DND-41 (cell line): ENCODE measurements around the gene LYPD1.

Source experiments
- ATAC-seq: fragments of 200-7000 bp; cut with Tn5 transposase; 3 replicates; pipeline ENCODE4 v1.9.1; 2021; ENCODE audit warnings: low read depth; ENCODE audit not compliant: insufficient read depth
- DNase-seq: peaks from one replicate; pipeline ENCODE4 v3.0.0-alpha.2; 2020
- H2AFZ ChIP-seq: 2 replicates; pipeline ENCODE4 v1.6.0; 2012; ENCODE audit warnings: low read depth, low read length
- H3K27ac ChIP-seq: 2 replicates; pipeline ENCODE4 v1.5.1; 2012; ENCODE audit warnings: low read length, inconsistent platforms
- H3K27me3 ChIP-seq: fragments of 200-600 bp; sonication (generic); 2 replicates; pipeline ENCODE4 v1.6.0; 2012; ENCODE audit warnings: low read length, mild to moderate bottlenecking, inconsistent platforms; ENCODE audit not compliant: insufficient read depth, poor library complexity
- H3K36me3 ChIP-seq: 2 replicates; pipeline ENCODE4 v1.5.1; 2012; ENCODE audit warnings: low read length, inconsistent platforms; ENCODE audit not compliant: insufficient read depth
- H3K4me1 ChIP-seq: 2 replicates; pipeline ENCODE4 v1.5.1; 2012; ENCODE audit warnings: mild to moderate bottlenecking, low read length; ENCODE audit not compliant: insufficient read depth
- H3K4me2 ChIP-seq: 2 replicates; pipeline ENCODE4 v1.6.0; 2012; ENCODE audit warnings: mild to moderate bottlenecking, moderate library complexity, low read length, inconsistent platforms; ENCODE audit not compliant: insufficient read depth
- H3K4me3 ChIP-seq, 2 experiments: fragments of 200-600 bp in 1 of 2; shearing (Covaris generic) in 1 of 2; 2 replicates each; pipeline ENCODE4 v1.5.1; 2012 to 2016; ENCODE audit warnings: inconsistent platforms in 2 of 2, low read length in 2 of 2, mild to moderate bottlenecking in 2 of 2, low read depth in 1 of 2, moderate library complexity in 1 of 2
- H3K79me2 ChIP-seq: 2 replicates; pipeline ENCODE4 v1.6.0; 2012; ENCODE audit warnings: low read length, inconsistent platforms; ENCODE audit not compliant: insufficient read depth
- H3K9ac ChIP-seq: 2 replicates; pipeline ENCODE4 v1.6.0; 2012; ENCODE audit warnings: low read depth, mild to moderate bottlenecking, inconsistent platforms, low read length, moderate library complexity
- H3K9me3 ChIP-seq: 2 replicates; pipeline ENCODE4 v1.5.1; 2012; ENCODE audit warnings: low read length, moderate library complexity, mild to moderate bottlenecking, inconsistent platforms; ENCODE audit not compliant: insufficient read depth, severe bottlenecking
- H4K20me1 ChIP-seq: 2 replicates; pipeline ENCODE4 v1.6.0; 2012; ENCODE audit warnings: low read length; ENCODE audit not compliant: insufficient read depth
- EZH2 ChIP-seq: IDR thresholded peaks from 3 replicates; pipeline ENCODE4 v1.6.1; 2012; ENCODE audit warnings: borderline replicate concordance, low read depth, mild to moderate bottlenecking, moderate library complexity, low read length, inconsistent platforms; ENCODE audit not compliant: severe bottlenecking
- TF ChIP-seq, protein P1 (sequence below): IDR thresholded peaks from 2 replicates; pipeline ENCODE4 v1.5.1; 2012; ENCODE audit warnings: borderline replicate concordance, low read length, moderate library complexity, mild to moderate bottlenecking; ENCODE audit not compliant: poor library complexity, severe bottlenecking; ENCODE audit errors: extremely low read depth

LYPD1 gene

DNA sequence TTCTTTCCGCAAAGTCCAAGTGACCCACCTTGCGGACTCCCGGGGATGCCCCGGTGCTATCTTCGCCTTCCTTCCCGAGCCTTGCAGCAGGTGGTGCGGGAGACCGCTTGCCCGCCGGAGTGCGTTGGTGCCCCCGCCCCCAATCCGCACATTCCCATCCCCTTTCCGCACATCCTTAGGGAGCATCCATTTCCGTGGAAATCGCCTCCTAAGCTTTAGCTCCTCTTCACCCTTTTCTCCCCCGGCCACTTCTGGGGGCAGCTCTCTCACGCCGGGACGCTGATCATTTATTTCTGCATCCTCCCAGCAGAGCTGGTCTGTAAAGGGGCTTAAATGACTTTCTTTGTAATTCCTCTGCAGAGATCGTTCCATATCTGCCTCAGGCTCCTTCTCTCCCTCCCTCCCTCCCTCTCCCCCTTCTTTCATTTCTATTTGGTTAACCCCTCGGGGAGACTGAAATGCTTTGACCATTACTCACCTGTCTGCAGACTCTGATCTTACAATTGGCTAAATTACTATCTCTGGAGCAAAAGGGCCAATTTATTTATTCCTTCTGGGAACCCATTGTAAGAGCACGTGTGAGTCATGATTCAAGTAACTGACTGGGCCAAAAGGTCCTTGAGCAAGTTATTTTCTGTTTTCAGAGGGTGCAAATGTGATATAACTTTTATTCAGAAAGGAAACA, 1.3 kb upstream of the LYPD1 start:
- Histone ChIP-seq H4K20me1 (no peaks in the 10 kb centered on the region), H3K4me3 (no peak overlapping the region), H2AFZ (no peak overlapping the region), H3K4me2 (no peak overlapping the region), H3K9ac (no peak overlapping the region), H3K4me1 (no peaks in the 10 kb centered on the region), H3K27me3 (no peaks in the 10 kb centered on the region), H3K36me3 (no peaks in the 10 kb centered on the region), H3K79me2 (no peaks in the 10 kb centered on the region), H3K27ac (no peak overlapping the region), H3K9me3 (peaks cover 7% of the 10 kb centered on the region)
- DNase-seq (no peak), ATAC-seq (no peak)
- no peak for TF ChIP-seq EZH2

DNA sequence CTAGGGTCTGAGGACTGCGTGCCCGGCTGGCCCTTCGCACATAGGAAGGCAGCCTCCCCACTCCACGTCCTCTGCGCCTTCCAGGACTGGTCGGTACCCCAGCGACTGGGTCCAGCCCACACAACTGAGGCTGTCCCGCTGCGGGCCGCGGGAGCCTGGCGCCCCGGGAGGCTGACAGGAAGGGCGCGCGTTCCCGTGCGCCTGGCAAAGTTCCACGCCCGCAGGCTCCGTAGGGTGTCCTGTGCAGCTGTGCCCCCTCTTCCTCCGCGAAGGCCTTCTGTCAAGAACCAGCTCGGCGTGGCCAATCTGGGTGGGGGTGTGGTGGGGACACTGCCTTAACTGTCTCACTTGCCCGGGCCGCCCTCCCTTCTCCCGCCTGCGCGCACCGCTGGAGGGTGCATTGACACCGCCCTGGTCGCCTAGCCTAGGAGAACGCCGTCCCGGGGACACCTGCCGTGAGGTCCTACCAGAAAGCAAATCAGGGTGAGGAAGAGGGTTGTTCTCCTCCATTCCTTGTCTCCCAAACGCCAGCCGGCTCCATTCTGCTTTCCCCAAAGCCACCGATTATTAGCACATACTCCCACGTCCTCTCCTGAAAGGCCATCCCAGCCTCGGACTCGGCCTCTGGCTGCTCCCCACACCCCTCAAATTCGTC, 618 bp upstream of the LYPD1 start:
- TF ChIP-seq EZH2 = no peak
- TF ChIP-seq, protein P1, sequence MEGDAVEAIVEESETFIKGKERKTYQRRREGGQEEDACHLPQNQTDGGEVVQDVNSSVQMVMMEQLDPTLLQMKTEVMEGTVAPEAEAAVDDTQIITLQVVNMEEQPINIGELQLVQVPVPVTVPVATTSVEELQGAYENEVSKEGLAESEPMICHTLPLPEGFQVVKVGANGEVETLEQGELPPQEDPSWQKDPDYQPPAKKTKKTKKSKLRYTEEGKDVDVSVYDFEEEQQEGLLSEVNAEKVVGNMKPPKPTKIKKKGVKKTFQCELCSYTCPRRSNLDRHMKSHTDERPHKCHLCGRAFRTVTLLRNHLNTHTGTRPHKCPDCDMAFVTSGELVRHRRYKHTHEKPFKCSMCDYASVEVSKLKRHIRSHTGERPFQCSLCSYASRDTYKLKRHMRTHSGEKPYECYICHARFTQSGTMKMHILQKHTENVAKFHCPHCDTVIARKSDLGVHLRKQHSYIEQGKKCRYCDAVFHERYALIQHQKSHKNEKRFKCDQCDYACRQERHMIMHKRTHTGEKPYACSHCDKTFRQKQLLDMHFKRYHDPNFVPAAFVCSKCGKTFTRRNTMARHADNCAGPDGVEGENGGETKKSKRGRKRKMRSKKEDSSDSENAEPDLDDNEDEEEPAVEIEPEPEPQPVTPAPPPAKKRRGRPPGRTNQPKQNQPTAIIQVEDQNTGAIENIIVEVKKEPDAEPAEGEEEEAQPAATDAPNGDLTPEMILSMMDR = no peak
- no peak overlapping the region for H3K4me2 ChIP-seq
- H3K9ac ChIP-seq = no peak overlapping the region

DNA sequence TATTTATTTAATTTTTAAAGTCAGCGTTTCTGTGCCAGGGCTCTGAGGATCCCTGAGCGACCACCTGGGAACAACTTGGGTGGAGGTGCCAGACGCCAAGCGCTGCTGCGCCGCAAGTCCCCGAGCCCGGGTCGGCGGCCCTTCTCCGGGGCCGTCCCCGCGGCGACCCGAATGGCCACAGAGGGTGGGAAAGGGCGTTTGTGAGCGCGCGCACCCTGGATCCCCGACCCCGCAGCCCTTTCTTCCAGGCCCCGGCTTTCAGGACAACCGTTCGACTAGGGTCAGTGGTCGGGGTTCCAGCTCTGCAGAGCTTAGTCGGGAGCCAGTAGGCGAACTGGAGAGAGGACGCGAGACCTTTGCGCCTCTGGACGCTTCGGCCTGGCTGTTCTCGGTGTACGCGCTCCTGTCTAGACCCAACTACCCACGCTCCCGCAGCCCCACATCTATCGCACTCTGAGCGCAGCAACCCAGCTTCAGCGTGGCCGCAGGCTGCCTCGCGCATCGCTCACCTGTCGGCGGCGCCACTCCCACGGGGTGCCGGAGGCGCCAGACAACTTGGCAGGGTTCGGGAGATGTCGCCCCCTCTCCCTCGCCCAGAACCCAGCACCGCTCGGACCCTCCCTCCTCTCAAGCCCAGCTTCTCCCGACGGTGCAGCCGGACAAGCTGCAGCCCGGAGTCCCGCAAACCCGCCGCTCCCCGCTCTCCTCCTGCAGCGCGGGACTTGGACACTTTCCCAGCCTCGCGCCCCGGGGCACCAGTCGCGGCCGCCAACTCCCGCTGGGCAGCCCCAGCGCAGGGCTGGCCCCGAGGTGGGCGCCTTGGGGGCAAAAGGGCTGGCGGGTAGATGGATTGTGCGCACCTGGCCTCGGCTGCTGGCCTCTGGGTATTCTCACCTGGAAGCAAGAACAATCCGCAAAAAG, 758 bp downstream of the LYPD1 start:
- H3K4me3 ChIP-seq = no peak overlapping the region
- DNase-seq (no peak), ATAC-seq (no peak)
- no peak overlapping the region for H3K4me2 ChIP-seq
- H3K9ac ChIP-seq = no peak overlapping the region
- H3K9me3 ChIP-seq = peaks cover 7% of the 10 kb centered on the region
- no peaks in the 10 kb centered on the region for H3K27me3 ChIP-seq
- H3K4me1 ChIP-seq = no peaks in the 10 kb centered on the region
- H3K36me3 ChIP-seq = no peaks in the 10 kb centered on the region
- TF ChIP-seq EZH2 = no peak
- TF ChIP-seq, protein P1 = no peak
- H3K27ac ChIP-seq = no peak overlapping the region
- no peak overlapping the region for H2AFZ ChIP-seq
- H3K79me2 ChIP-seq = no peaks in the 10 kb centered on the region
- H4K20me1 ChIP-seq = no peaks in the 10 kb centered on the region

More for the DNA sequence above, 618 bp upstream of the LYPD1 start:
- Histone ChIP-seq H3K4me1 (no peaks in the 10 kb centered on the region), H2AFZ (no peak overlapping the region), H3K36me3 (no peaks in the 10 kb centered on the region), H3K27ac (no peak overlapping the region), H3K9me3 (peaks cover 7% of the 10 kb centered on the region), H4K20me1 (no peaks in the 10 kb centered on the region), H3K79me2 (no peaks in the 10 kb centered on the region), H3K4me3 (no peak overlapping the region), H3K27me3 (no peaks in the 10 kb centered on the region)
- no peak for DNase-seq
- no peak for ATAC-seq
